ENCODE measurements around the gene RCAN3.

- TF ChIP-seq ZBTB49 (CRISPR knock-in tag; IDR thresholded peaks at IDR 0.05; ENCODE audit: borderline replicate concordance): no peak
- TF ChIP-seq BCLAF1 (IDR thresholded peaks at IDR 0.05; ENCODE audit: borderline replicate concordance in 1 of 2, control insufficient read depth in 1 of 2, low read depth in 2 of 2, low read length in 1 of 2): no peak
Observed at GRCh38 chr1:24474193-24474592, 28.4 kb upstream of the RCAN3 start.

Measured in K562 (cell line).